Hepatocyte (in vitro differentiated cells): Measurements from ENCODE around the gene GOLGA6C. TPM values are rescaled to one million over a fixed set of nuclear protein-coding genes. Genes with fewer than 3 reads are reported as not detected.
"Not testable (repeated sequence)": the region's sequence is repeated elsewhere in the genome, so short reads cannot be mapped to it uniquely, and the experiment has no call there.

Experiments
- DNase-seq: peaks from one replicate; pipeline ENCODE4 v3.0.0-alpha.2; 2016; ENCODE audit warnings: low spot score
- H2AFZ ChIP-seq: fragments of 200-600 bp; sonication (generic); 2 replicates; pipeline ENCODE4 v1.6.0; 2016; ENCODE audit warnings: antibody characterized with exemption, mild to moderate bottlenecking
- H3K27ac ChIP-seq: fragments of 200-600 bp; sonication (generic); 2 replicates; pipeline ENCODE4 v1.5.1; 2016; ENCODE audit warnings: mild to moderate bottlenecking
- H3K27me3 ChIP-seq: fragments of 200-600 bp; sonication (generic); 2 replicates; pipeline ENCODE4 v1.6.1; 2016
- H3K36me3 ChIP-seq: fragments of 200-600 bp; sonication (generic); replicated peaks from 2 replicates; pipeline ENCODE4 v1.5.1; 2016; ENCODE audit warnings: low read depth; ENCODE audit not compliant: insufficient read depth
- H3K4me1 ChIP-seq: fragments of 200-600 bp; sonication (generic); 2 replicates; pipeline ENCODE4 v1.5.1; 2016; ENCODE audit warnings: mild to moderate bottlenecking, moderate library complexity; ENCODE audit not compliant: insufficient read depth
- H3K4me2 ChIP-seq: fragments of 200-600 bp; sonication (generic); 2 replicates; pipeline ENCODE4 v1.6.0; 2016
- H3K4me3 ChIP-seq: fragments of 200-600 bp; sonication (generic); 2 replicates; pipeline ENCODE4 v1.5.1; 2016; ENCODE audit warnings: mild to moderate bottlenecking
- H3K79me2 ChIP-seq: fragments of 200-600 bp; sonication (generic); 2 replicates; pipeline ENCODE4 v1.6.0; 2017; ENCODE audit warnings: mild to moderate bottlenecking
- H3K9me2 ChIP-seq: fragments of 200-600 bp; sonication (generic); replicated peaks from 2 replicates; pipeline ENCODE4 v1.6.0; 2017; ENCODE audit warnings: mild to moderate bottlenecking; ENCODE audit not compliant: insufficient read depth
- H3K9me3 ChIP-seq: fragments of 200-600 bp; sonication (generic); 2 replicates; pipeline ENCODE4 v1.5.1; 2016; ENCODE audit warnings: low read depth, mild to moderate bottlenecking
- H4K20me1 ChIP-seq: fragments of 200-600 bp; sonication (generic); 2 replicates; pipeline ENCODE4 v1.6.0; 2016; ENCODE audit warnings: mild to moderate bottlenecking; ENCODE audit not compliant: insufficient read depth, poor library complexity, severe bottlenecking
- EZH2 ChIP-seq: fragments of 200-600 bp; sonication (generic); IDR thresholded peaks from 2 replicates; pipeline ENCODE4 v1.6.1; 2016; ENCODE audit warnings: antibody characterized with exemption, mild to moderate bottlenecking, borderline replicate concordance
- EZH2phosphoT487 ChIP-seq: fragments of 200-600 bp; sonication (generic); IDR thresholded peaks from one replicate; pipeline ENCODE4 v1.6.1; 2018; ENCODE audit warnings: antibody characterized with exemption, mild to moderate bottlenecking, low read depth, moderate library complexity; ENCODE audit not compliant: unreplicated experiment, severe bottlenecking
- WGBS: methylation state at CpG from one replicate; pipeline ENCODE4 v1.1.6; 2016; ENCODE audit warnings: low lambda C conversion rate; ENCODE audit errors: missing lambda C conversion rate; 5-methylcytosine and 5-hydroxymethylcytosine counted together
- polyA plus RNA-seq: library from polyadenylated mRNA; unstranded; fragments of >200 nt; fragmentation: Nextera tagmentation; extraction: Ambion mirVana; gene quantifications from 2 replicates; pipeline ENCODE4 v1.2.1, GENCODE V29; 2016
- total RNA-seq: library from RNA; depleted of rRNA; stranded (reverse); fragments of >200 nt; gene quantifications from 2 replicates; pipeline ENCODE4 v1.2.3, GENCODE V29; 2014
- TF ChIP-seq, protein P1 (sequence below): fragments of 200-600 bp; sonication (generic); IDR thresholded peaks from 2 replicates; pipeline ENCODE4 v1.5.1; 2016; ENCODE audit warnings: antibody characterized with exemption, mild to moderate bottlenecking; ENCODE audit not compliant: poor library complexity

GOLGA6C gene, protein sequence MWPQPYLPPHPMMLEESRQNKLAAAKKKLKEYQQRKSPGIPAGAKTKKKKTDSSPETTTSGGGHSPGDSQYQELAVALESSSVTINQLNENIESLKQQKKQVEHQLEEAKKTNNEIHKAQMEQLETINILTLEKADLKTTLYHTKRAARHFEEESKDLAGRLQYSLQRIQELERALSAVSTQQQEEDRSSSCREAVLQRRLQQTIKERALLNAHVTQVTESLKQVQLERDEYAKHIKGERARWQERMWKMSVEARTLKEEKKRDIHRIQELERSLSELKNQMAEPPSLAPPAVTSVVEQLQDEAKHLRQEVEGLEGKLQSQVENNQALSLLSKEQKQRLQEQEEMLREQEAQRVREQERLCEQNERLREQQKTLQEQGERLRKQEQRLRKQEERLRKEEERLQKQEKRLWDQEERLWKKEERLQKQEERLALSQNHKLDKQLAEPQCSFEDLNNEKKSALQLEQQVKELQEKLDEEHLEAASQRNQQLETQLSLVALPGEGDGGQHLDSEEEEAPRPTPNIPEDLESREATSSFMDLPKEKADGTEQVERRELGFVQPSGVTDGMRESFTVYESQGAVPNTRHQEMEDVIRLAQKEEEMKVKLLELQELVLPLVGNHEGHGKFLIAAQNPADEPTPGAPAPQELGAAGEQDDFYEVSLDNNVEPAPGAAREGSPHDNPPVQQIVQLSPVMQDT
- total RNA-seq (not detected in 2 replicates), polyA plus RNA-seq (not detected in 2 replicates)

GRCh38 chr15:75258034-75258433 lies at the start of gene GOLGA6C:
Gene GOLGA6C, plus strand, starts transcription at chr15:75258334. Its CDS starts 265 bp downstream, at chr15:75258599.
- not testable (repeated sequence) for H3K79me2 ChIP-seq, H3K4me2 ChIP-seq, H3K4me1 ChIP-seq, H3K27me3 ChIP-seq, H4K20me1 ChIP-seq, H3K9me2 ChIP-seq, H2AFZ ChIP-seq, H3K27ac ChIP-seq, H3K36me3 ChIP-seq, DNase-seq, H3K4me3 ChIP-seq, H3K9me3 ChIP-seq
- WGBS = no CpG with 5 or more reads among the region's 2 CpGs

DNA sequence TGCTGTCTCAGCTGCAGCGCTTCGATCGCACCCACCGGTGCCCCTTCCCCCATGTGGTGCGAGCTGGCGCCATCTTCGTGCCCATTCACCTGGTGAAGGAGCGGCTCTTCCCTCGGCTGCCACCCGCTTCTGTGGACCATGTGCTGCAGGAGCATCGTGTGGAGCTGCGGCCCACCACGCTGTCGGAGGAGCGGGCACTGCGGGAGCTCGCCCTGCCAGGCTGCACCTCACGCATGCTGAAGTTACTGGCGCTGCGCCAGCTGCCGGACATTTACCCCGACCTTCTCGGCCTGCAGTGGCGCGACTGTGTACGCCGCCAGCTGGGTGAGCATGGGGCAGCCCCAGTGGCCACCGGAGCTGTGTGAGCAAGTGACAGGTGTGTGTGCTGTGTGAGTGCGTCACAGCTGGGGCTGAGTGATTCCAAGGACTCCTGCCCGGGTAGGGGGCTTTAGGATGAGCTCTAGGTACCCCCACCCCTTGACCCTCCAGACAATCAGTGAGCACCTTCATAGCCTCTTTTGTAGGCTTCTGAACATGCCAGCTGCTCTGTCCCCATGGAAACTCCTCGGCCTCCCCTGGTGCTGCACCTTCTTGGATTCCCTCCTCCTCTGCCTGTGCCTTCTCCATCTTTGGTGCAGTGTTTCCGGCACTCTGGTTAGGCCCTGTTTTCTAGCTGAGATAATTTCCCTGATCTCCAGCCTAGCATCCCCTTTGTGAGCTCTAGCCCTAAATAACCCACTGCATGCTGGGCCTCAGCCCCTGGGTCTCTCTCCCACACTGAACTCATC lies 49.4 kb upstream of the GOLGA6C start:
- H3K27ac ChIP-seq = no peak overlapping the region
- TF ChIP-seq, protein P1, sequence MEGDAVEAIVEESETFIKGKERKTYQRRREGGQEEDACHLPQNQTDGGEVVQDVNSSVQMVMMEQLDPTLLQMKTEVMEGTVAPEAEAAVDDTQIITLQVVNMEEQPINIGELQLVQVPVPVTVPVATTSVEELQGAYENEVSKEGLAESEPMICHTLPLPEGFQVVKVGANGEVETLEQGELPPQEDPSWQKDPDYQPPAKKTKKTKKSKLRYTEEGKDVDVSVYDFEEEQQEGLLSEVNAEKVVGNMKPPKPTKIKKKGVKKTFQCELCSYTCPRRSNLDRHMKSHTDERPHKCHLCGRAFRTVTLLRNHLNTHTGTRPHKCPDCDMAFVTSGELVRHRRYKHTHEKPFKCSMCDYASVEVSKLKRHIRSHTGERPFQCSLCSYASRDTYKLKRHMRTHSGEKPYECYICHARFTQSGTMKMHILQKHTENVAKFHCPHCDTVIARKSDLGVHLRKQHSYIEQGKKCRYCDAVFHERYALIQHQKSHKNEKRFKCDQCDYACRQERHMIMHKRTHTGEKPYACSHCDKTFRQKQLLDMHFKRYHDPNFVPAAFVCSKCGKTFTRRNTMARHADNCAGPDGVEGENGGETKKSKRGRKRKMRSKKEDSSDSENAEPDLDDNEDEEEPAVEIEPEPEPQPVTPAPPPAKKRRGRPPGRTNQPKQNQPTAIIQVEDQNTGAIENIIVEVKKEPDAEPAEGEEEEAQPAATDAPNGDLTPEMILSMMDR = no peak
- no peak for TF ChIP-seq EZH2phosphoT487
- TF ChIP-seq EZH2 = no peak
- H3K9me3 ChIP-seq = no peaks in the 10 kb centered on the region
- WGBS = 96% methylated on average over 25 of the region's 32 CpGs
- no peak overlapping the region for H3K4me3 ChIP-seq
- peaks cover 90% of the 10 kb centered on the region for H3K79me2 ChIP-seq
- H3K4me1 ChIP-seq = peaks cover 20% of the 10 kb centered on the region
- no peak for DNase-seq
- no peak overlapping the region for H3K4me2 ChIP-seq
- H3K36me3 ChIP-seq = no peaks in the 10 kb centered on the region
- peaks cover 98% of the 10 kb centered on the region for H4K20me1 ChIP-seq
- H3K9me2 ChIP-seq = no peaks in the 10 kb centered on the region
- no peak overlapping the region for H2AFZ ChIP-seq
- H3K27me3 ChIP-seq = no peaks in the 10 kb centered on the region

DNA sequence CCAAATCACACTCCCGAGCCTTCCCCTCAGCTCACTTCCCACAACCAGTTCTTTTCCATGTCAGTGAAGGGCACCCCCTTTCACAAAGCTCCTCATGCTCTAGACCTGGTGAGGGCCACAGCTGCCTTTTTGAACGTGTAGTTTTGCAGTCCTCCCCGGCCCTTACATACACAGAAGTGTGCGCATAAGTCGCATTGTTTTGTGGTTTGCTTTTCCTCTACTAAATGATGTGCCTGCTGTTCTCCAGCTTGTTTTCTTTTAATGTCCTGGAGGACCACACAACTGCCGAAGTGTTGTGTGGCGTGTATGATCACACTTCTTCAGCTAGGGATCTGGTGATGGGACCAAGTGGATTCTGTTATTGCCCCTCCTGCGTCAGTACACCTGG lies 48.9 kb upstream of the GOLGA6C start:
- no peak for DNase-seq
- peaks cover 84% of the 10 kb centered on the region for H3K79me2 ChIP-seq
- WGBS = 89% methylated on average over 8 of the region's 8 CpGs
- no peaks in the 10 kb centered on the region for H3K36me3 ChIP-seq
- H3K27ac ChIP-seq = no peak overlapping the region
- peaks cover 98% of the 10 kb centered on the region for H4K20me1 ChIP-seq
- H3K4me3 ChIP-seq = no peak overlapping the region
- no peaks in the 10 kb centered on the region for H3K9me3 ChIP-seq
- TF ChIP-seq, protein P1 = no peak
- no peak for TF ChIP-seq EZH2phosphoT487
- TF ChIP-seq EZH2 = no peak
- no peaks in the 10 kb centered on the region for H3K9me2 ChIP-seq
- H3K27me3 ChIP-seq = no peaks in the 10 kb centered on the region
- no peak overlapping the region for H3K4me2 ChIP-seq
- H2AFZ ChIP-seq = no peak overlapping the region
- H3K4me1 ChIP-seq = peaks cover 15% of the 10 kb centered on the region

DNA sequence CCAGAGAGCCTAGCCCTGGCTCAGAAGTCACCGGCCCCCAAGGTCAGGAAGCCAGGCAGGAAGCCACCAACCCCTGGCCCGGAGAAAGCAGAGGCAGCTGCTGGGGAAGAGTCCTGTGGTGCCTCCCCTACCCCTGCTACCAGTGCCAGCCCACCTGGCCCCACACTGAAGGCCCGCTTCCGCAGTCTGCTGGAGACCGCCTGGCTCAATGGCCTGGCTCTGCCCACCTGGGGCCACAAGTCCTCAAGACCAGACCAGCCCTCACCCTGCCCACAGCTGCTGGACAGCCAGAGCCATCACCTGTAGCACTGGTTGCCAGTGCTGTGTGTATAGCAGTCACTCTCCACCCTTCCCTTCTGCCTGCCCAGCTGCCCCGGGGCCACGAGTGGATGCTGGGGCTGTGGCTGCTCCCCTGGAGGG lies 47.3 kb upstream of the GOLGA6C start:
- Histone ChIP-seq H3K4me1 (peaks cover 6% of the 10 kb centered on the region), H4K20me1 (peaks cover 85% of the 10 kb centered on the region), H3K27ac (no peak overlapping the region), H3K36me3 (no peaks in the 10 kb centered on the region), H3K27me3 (no peaks in the 10 kb centered on the region), H3K4me2 (no peak overlapping the region), H3K9me3 (no peaks in the 10 kb centered on the region), H3K9me2 (no peaks in the 10 kb centered on the region), H2AFZ (no peak overlapping the region), H3K79me2 (peaks cover 71% of the 10 kb centered on the region), H3K4me3 (no peak overlapping the region)
- no peak for DNase-seq
- TF ChIP-seq EZH2 (no peak), EZH2phosphoT487 (no peak)
- TF ChIP-seq, protein P1 = no peak
- 98% methylated on average over 6 of the region's 7 CpGs for WGBS
